GM18526 (cell line): ENCODE results near the gene SLA2.

Experiments used
- POLR2A ChIP-seq: IDR thresholded peaks from 3 replicates; pipeline ENCODE4 v1.6.1; 2011; ENCODE audit not compliant: insufficient read length; ENCODE audit errors: extremely low read depth

Gene SLA2, protein sequence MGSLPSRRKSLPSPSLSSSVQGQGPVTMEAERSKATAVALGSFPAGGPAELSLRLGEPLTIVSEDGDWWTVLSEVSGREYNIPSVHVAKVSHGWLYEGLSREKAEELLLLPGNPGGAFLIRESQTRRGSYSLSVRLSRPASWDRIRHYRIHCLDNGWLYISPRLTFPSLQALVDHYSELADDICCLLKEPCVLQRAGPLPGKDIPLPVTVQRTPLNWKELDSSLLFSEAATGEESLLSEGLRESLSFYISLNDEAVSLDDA

DNA sequence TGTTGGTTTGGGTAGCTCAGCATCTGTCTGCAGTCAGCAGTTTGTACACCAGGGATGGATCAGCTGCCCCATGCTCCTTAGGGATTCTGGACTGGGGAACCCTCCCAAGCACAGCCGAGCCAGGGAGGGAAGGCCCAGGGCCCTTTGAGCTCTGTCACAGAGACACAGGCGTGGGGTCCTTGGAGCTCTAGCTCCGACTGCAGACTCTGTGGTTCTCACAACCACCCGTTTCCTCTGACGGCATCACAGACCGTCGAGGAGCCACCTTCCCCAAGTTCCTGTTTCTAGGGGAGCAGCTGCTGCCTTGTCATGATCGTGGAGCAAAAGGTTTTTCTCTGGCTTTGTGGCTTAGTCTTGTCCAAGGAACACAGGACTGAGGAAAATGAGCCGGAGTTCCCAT is at the start of gene SLA2:
SLA2 (minus strand) TSS at position 199 of the 400 bp plus-strand sequence. CDS start 4,861 bp downstream, outside the sequence.
- TF ChIP-seq POLR2A, result peak; percentile 19

DNA sequence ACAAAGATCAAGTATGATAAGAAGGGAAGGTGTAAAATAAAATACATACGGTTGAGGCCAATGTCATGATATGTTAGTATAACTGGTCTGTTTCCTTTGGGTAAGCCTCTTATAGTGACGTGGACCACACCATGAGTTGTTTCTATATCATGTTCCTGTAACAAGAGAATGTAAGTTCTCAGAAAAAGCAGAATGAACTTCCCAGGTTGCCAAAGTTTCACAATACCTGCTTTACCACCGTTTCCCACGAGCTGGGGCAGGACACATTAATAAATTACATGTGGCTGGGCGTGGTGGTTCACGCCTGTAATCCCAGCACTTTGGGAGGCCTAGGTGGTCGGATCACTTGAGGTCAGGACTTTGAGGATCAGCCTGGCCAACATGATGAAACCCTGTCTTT is 42.6 kb upstream of the SLA2 start:
- no peak for TF ChIP-seq POLR2A

DNA sequence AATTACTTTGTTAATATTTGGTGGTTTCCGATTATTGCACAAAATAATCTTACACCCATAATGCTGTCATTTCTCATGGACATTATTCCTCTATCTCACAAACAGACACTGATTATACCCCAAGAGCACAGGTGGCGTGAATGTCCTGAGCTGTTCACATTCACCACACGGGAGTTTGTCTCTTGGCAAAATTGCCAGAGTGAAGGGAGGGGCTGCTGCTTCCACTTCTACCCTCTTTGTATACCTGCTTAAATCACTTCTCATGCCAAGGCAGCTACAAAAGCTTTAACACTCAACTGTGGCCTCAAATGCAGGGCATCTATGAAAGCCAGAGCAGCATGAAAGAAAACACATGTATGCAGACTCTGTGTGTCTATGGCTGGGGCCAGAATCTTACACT is 41.9 kb upstream of the SLA2 start:
- no peak for TF ChIP-seq POLR2A

DNA sequence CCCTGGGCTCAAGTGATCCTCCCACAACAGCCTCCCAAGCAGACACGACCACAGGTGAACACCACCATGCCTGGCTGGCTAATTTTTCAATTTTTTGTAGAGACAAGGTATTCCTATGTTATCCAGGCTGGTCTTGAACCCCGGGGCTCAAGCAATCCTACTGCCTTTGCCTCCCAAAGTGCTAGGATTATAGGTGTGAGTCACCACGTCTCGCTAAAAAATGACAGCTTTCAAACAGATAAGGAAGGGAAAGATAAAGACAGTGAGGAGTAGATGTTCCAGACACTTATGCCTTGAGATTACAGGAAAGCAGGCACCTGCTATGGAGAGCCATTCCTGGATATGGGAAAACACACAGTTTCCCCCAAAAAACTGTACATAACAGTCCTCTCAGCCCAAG is 40.9 kb upstream of the SLA2 start:
- no peak for TF ChIP-seq POLR2A

DNA sequence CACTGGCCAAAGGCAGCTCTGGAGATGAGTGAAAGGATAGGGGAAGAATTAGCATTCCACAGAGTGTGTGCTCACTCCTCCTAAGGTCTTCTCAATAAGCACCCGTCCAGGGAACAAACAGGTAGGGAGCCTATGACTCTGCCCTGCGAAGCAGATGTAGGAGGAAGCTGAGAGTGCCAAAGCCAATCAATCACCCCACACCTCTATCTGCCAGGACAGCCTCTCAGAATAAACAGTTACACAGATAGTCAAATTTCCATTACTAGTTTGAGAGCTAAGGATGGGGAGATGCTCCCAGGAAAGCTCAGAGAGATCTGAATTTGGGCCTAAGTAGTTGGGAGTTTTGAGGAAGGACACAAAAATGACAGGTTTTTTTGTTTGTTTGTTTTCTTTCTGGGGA is 40.5 kb upstream of the SLA2 start:
- no peak for TF ChIP-seq POLR2A

DNA sequence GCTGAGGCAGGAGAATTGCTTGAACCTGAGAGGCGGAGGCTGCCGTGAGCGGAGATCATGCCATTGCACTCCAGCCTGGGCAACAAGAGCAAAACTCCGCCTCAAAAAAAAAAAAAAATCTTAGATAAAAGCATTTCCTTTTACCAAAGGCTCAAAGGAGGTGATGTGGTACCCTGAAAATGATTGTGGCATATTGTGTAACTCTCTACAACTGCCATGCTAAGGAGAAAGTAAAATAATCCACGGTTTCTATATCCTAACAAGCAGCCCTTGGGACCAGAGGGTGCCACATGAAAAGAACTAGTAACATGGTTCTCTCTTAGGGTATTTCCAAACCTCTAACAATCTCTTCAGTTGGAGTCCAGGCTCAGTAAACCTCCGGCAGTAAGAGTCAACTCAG is 38.8 kb upstream of the SLA2 start:
- TF ChIP-seq POLR2A, result no peak

DNA sequence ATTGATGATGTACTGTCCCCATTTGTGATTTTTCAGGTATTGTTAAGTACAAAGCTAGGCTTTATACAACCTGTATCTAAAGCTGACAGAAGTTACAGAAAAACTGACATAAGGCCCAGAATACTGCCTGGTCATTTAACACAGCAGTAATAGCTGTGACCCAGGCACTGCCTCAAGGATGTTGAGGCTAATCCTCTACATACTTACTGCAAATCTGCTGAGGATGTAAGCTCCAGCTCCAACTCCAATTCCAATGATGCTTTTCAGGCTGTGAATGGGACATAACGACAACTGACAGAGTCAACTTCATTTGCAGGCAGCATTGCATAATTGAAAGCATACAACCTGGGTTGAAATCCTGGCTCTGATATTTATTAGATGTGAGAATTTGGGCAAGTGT is 36.3 kb upstream of the SLA2 start:
- TF ChIP-seq POLR2A, result no peak

DNA sequence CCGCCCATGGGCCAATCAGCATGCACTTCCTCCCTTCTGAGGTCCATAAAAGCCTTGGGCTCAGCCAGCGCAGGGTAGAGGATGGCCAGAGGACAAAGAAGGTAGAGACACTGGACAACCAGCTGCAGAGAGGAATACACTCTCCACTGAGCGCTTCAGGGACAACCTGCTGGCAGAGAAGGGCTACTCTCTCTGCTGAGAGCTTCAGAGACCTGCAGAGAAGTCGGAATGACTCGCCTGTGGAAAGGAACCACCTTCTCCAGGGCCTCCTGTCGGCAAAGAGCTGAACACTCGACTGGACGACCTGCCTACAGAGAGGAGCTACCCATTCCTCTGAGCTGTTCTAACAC is 31.4 kb upstream of the SLA2 start:
- no peak for TF ChIP-seq POLR2A

DNA sequence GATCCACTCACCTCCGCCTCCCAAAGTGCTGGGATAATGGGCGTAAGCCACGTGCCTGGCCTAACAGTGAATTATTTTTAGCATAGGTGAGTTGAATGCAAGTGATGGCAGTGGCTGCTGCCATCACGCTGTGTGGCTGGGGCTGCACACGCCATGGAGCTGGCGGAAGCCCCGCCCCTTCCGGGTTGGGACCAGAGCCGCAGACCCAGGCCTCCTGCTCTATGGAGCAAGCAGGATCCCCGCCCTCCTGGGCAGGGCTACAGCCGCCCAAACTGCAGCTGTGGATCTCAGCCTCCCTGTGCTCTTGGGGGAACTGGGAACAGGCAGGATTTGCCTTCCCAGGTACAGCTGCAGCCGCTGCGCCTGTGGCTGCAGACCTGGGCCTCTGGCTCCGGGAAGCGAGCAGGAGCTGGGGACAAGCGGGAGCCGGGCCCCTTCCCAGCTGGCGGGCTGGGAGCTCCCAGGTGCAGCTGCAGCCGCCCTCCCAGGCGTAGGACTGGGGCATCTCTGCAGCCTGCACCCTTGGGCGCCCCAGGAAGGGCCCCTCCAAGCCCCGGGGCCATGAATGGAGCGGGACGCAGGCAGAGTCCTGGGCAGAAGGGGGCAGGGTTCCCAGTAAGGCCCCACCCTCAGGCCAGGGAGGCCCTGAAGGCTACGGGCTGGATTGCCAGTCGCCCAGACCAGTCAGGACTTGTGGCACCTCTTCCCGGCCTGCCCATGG is 30.9 kb upstream of the SLA2 start:
- no peak for TF ChIP-seq POLR2A

DNA sequence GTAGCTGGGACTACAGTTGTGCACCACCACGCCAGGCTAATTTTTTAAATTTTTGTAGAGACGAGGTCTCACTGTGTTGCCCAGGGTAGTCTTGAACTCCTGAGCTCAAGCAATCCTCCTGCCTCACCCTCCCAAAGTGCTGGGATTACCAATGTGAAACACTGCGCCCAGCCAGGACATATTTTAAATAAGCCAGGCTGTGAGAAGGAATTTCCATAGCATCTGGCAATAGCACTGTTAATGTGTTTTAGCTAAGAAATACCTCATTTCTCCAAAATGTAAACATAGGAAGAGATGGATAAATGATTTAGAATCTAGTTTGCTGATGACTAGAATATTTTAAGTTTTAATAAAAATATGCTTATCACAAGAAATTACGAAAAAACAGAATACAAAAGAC is 27.0 kb upstream of the SLA2 start:
- no peak for TF ChIP-seq POLR2A

DNA sequence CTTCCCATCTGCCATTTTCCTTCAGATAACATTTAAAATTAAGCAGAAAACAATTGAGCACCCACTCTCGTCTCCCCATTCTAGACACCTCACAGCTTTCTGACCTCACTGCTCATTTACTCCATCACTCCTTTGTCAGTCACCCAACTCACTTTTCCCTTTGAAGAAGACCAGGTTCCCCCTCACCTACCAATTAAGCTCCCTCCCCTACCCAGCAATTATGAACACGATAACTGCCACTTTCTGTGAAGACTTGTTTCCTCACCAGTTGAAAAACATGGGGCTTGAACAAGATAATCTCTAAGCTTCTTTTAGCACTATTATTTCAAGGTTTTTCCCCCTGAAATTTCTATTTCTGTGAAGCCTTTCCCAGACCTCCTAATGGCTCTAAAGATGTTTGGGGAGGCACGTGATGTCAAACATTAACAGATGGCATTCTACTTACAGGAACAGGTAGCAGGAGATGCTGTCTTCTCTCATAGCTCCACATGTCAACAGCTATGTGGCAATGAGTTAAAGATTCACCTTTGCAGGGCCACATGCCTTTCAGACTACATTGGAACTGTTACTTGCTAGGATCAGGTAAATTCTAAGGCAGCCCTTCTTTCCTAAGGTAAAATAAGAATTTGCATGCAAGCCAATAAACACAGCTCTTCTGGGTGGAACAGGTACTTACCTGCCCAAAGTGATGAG is 24.8 kb upstream of the SLA2 start:
- TF ChIP-seq POLR2A, result no peak

DNA sequence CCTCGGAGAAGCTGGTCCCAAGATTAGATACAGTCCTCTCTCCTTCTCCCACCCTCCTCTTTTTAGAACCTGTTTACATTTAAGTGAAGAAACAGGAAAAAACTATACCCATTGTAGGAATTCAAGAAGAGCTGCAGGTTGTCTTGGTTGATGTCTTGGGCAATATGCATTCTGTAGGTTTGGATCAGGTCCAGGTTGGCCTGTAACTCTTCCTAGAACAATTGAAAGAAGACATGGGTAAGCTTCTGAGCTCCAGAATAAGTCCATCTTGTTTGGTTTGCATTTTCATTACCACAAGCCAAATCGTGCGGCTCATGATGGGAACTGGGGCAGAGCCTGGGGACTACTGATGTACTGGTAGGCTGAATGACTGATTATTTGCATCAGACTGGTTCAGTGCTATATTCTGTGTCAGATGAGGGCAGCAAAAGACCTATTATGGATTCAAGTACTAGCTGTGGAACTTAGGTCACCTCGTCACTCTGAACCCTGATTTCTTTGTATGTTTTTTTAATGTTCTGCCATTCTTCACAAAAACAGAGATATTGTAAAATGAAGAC is 20.3 kb upstream of the SLA2 start:
- no peak for TF ChIP-seq POLR2A

DNA sequence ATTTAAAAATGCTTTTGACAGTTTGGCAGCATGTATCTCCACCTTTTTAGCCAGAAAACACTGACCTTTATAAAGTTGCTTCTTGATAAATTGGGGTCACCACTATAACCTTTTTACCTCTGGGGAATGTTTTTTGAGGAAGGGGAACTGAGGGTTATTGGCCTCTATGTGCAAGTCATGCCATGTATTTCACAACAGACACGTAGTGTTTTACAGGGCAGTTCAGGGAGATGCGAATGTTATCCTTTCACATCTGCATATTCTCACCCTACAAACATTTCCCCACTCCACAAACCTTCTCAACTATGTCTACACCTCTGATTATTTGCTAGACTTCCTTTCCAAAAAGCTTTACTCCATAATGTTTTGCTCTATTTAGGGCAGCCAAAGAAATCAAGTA is 17.0 kb upstream of the SLA2 start:
- no peak for TF ChIP-seq POLR2A

DNA sequence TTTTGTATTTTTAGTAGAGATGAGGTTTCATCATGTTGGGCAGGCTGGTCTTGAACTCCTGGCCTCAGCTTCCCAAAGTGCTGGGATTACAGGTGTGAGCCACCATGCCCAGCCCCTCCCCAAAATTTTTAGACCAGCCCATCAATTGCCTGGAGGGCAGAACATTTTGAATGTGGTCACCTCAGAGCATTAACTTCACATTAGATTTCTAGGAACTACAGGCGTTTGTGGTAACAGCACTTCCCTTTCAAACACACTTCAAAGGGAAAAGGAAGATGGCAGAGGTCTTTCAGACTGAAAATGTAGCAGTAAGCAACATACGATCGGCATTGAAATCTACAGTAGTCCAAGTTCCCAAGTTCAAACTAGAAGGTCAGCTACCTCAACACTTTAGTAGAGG is 12.3 kb upstream of the SLA2 start:
- no peak for TF ChIP-seq POLR2A

DNA sequence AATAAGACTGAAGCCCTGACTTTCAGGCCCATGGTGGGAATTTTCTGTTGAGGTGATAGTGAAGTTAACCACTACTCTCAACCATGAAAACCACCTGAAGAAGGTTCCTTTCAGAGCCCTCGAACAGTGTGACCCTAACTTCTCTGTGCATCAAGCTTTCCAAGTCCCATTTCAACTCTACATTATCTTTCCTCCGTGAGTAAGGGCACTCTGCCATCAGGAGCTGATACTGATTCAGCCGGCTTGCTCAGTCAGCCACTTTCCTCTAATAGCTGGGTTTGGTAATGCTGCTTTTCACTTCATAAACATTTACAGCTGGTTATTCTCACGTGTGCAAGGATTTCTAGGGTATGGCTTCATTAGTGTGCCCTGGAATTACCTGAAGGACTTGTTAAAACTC is 10.7 kb upstream of the SLA2 start:
- TF ChIP-seq POLR2A, result no peak

DNA sequence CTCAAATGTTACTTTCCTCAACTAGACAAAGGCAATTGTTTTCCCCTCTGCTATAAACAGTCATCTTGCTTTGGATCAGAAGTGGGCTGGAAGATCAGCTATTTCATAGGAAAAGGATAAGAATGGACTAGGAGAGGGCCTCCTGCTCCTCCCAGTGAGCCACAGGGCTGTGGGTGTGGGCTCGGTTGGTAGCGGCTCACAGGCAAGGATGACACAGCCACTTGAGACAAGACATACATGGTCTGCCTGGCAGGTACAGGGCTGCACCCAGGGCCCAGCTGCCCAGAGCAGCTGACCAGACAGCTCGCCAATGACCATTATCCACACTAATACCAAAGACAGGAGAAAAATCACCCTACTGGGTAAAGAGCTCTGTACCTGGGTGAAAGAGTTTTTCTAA is 9.0 kb upstream of the SLA2 start:
- TF ChIP-seq POLR2A, result no peak
